ENCODE results near the gene ATP5MC2.

- TF ChIP-seq CTCF (IDR thresholded peaks at IDR 0.05; ENCODE audit: insufficient read depth, low read length) (no peak), REST (IDR thresholded peaks at IDR 0.05; ENCODE audit: insufficient replicate concordance, low read depth) (no peak)
These were observed 16.3 kb downstream of the ATP5MC2 start for GRCh38 chr12:53659571-53659981.
